ENCODE results near the gene MRM1. TPM values are rescaled to one million over a fixed set of nuclear protein-coding genes. Genes with fewer than 3 reads are reported as not detected.

The MRM1 gene
- total and polyA plus RNA-seq, 9 donors: 2.7 to 8.1 (median 6.6) TPM

DNA sequence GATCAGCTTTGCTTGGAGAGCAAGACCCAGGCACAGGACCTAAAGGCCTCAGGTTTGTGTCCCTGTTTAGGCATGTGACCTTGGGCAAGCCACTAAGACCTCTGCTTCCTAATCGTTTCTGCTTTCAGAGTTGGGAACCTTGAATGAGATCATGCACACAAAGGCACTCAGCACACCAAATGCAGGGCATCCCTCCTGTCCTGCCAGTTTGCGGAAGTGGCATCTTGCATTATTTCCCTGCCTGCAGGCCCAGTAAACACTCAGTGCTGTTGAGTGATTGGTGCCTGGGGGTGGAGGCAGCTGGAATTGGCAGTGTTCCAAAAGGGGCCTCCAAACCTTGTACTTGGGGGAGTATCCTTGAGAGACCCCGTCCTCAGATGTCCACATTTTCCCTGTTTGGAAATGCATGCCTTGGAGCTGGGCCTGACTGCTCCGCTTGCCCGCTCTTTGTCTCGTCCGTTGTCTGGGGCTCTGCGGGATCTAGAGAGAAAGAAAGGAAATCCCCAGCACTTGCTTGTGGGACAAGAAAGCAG is 28.7 kb downstream of the MRM1 start:
- H3K4me3 ChIP-seq: no peak overlapping the region
- TF ChIP-seq, protein P1, sequence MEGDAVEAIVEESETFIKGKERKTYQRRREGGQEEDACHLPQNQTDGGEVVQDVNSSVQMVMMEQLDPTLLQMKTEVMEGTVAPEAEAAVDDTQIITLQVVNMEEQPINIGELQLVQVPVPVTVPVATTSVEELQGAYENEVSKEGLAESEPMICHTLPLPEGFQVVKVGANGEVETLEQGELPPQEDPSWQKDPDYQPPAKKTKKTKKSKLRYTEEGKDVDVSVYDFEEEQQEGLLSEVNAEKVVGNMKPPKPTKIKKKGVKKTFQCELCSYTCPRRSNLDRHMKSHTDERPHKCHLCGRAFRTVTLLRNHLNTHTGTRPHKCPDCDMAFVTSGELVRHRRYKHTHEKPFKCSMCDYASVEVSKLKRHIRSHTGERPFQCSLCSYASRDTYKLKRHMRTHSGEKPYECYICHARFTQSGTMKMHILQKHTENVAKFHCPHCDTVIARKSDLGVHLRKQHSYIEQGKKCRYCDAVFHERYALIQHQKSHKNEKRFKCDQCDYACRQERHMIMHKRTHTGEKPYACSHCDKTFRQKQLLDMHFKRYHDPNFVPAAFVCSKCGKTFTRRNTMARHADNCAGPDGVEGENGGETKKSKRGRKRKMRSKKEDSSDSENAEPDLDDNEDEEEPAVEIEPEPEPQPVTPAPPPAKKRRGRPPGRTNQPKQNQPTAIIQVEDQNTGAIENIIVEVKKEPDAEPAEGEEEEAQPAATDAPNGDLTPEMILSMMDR (IDR thresholded peaks at IDR 0.05): no peak
- TF ChIP-seq POLR2A (IDR thresholded peaks at IDR 0.05): no peak
- TF ChIP-seq EP300 (IDR thresholded peaks at IDR 0.05): no peak
- 79 to 81% (median 80%) methylated on average over 8 of the region's 8 CpGs for WGBS, 3 donors
- H3K36me3 ChIP-seq: no peaks in the 10 kb centered on the region
- intact Hi-C loops (cut with DNase I): loop anchor here (5.0 to 10.0 kb wide), 4 partner anchors 417 to 615 kb away; no protein-coding TSS in a partner anchor
- H3K27ac ChIP-seq: no peak overlapping the region
- H3K4me1 ChIP-seq (ENCODE audit: insufficient read depth): no peaks in the 10 kb centered on the region
- no peaks in the 10 kb centered on the region for H3K9me3 ChIP-seq
- no peaks in the 10 kb centered on the region for H3K27me3 ChIP-seq
- DNase-seq: no peak

DNA sequence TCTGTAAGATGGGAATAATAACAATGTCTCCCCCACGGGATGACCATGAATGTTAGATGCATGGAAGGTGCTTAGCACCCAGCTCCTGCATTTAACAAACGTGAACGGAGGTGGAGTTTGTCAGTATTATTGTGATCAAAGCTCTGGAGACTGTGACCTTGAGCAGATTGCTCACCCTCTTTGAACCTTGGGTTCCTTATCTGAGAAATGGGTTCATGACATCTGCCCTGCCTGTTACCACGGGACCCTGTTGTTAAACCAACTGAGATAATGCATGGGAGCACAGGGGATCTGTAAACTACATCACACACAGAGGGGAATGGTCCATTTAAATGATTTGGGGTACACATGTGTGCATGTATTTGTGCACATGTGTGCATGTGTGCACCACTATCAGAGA is 29.6 kb downstream of the MRM1 start:
- Histone ChIP-seq H3K36me3 (no peaks in the 10 kb centered on the region), H3K4me3 (no peak overlapping the region), H3K27ac (no peak overlapping the region), H3K4me1 (ENCODE audit: insufficient read depth) (no peaks in the 10 kb centered on the region), H3K27me3 (no peaks in the 10 kb centered on the region), H3K9me3 (no peaks in the 10 kb centered on the region)
- WGBS, 3 donors: 65 to 73% (median 67%) methylated on average over 4 of the region's 4 CpGs
- TF ChIP-seq, protein P1 (IDR thresholded peaks at IDR 0.05): no peak
- no peak for TF ChIP-seq POLR2A (IDR thresholded peaks at IDR 0.05)
- intact Hi-C loops (cut with DNase I): loop anchor here in 3 of 4 donors (5.0 to 10.0 kb wide), 2 partner anchors 416 to 424 kb away; no protein-coding TSS in a partner anchor
- DNase-seq: no peak

- no peak for TF ChIP-seq EP300 (IDR thresholded peaks at IDR 0.05)
- TF ChIP-seq POLR2A (IDR thresholded peaks at IDR 0.05): no peak
- TF ChIP-seq, protein P1 (IDR thresholded peaks at IDR 0.05): no peak
- intact Hi-C loops (cut with DNase I): loop anchor here in 3 of 4 donors (5.0 to 10.0 kb wide), 2 partner anchors 414 to 422 kb away; no protein-coding TSS in a partner anchor
- no peak overlapping the region for H3K4me3 ChIP-seq
- no peaks in the 10 kb centered on the region for H3K9me3 ChIP-seq
- no peaks in the 10 kb centered on the region for H3K4me1 ChIP-seq (ENCODE audit: insufficient read depth)
- 22 to 27% (median 24%) methylated on average over 18 of the region's 18 CpGs for WGBS, 3 donors
- no peak for DNase-seq
- no peak overlapping the region for H3K27ac ChIP-seq
- no peaks in the 10 kb centered on the region for H3K27me3 ChIP-seq
- no peaks in the 10 kb centered on the region for H3K36me3 ChIP-seq
Measured at GRCh38 chr17:36632916-36633771, 31.8 kb downstream of the MRM1 start.

DNA sequence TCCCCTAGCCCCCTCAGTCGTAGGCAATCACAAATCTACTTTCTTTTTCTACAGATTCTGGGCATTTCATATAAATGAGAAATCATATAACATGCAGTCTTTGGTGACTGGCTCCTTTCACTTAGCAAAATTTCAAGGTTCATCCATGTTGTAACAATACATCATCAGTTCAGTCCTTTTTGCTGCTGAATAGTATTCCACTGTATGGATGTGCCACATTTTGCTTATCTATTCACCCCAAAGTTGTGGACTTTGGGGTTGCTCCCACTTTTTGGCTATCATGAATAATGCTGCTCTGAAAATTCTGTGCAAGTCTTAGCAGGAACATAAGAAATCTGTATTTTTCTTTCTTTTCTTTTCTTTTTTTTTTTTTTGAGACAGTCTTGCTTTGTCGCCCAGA is 39.0 kb downstream of the MRM1 start:
- WGBS, 3 donors: 79 to 93% (median 84%) methylated on average over 2 of the region's 2 CpGs
- Histone ChIP-seq H3K4me1 (ENCODE audit: insufficient read depth) (peaks cover 6% of the 10 kb centered on the region), H3K27me3 (no peaks in the 10 kb centered on the region)

More for the DNA sequence above, 39.0 kb downstream of the MRM1 start:
- Histone ChIP-seq H3K27ac (no peak overlapping the region), H3K4me3 (no peak overlapping the region), H3K36me3 (no peaks in the 10 kb centered on the region), H3K9me3 (no peaks in the 10 kb centered on the region)
- TF ChIP-seq, protein P1 (IDR thresholded peaks at IDR 0.05): no peak
- TF ChIP-seq EP300 (IDR thresholded peaks at IDR 0.05) (no peak), POLR2A (IDR thresholded peaks at IDR 0.05) (no peak)
- intact Hi-C loops (cut with DNase I): no loop called here
- no peak for DNase-seq

Measured in ovary (tissue), 9 donors.